Stimulated activated CD4-positive, alpha-beta T cell treated with anti-CD3 and anti-CD28 coated beads, TNF-alpha, amount 100 ng/mL, for 4 hours (primary cell): ENCODE results near the gene AHSP.
"Not testable (repeated sequence)": the region's sequence is repeated elsewhere in the genome, so short reads cannot be mapped to it uniquely, and the experiment has no call there.

ENCODE experiments used
- DNase-seq, 3 experiments: peaks; one replicate each; pipeline ENCODE4 v3.0.0-alpha.2; 2020; ENCODE audit warnings: low read depth in 3 of 3

The AHSP gene

DNA sequence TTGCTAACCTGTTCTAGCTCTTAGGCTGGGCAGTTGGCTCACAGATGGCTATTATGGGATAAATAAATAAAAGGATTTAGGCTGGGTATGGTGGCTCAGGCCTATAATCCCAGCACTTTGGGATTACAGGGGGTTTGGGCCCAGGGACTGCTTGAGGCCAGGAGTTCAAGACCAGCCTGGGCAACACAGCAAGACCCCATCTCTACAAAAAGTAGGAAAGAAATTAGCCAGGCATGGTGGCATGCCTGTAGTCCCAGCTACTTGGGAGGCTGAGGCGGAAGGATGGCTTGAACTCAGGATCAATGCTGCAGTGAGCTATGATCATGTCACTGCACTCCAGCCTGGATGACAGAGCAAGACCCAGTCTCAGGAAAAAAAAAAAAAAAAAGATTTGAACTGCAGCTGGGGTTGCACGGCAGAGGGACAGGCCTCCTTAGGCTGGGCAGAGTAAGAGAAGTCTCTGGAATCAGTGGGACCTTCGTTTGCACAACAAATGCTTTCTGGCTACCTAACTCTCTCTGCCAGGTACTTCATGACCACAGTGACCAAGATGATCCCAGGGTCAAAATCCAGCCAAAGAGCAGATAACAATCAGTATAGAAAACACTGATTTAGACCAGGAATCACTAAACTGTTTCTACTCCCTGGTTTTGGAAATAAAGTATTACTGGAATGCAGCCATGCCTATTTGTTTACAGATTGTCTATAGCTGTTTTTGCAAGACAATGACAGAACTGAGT, 26.3 kb upstream of the AHSP start:
- no peak for DNase-seq

DNA sequence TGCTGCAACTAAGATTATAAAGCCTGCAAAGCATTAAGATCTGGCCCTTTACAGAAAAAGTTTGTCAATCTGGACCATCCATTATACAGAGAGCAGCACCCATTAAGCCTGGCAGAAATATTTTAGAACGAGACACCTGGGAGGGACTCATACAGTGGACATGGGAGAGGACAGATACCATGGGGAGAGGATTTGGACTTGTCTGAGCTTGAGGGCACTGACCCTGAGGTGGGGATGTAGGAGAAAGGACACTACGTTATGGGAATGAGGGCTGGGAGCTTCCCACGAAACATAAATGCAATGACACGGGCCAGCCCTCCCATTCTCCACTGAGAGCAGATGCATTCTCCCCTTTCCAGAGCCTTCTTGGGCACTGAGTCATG, 25.7 kb upstream of the AHSP start:
- DNase-seq: no peak

DNA sequence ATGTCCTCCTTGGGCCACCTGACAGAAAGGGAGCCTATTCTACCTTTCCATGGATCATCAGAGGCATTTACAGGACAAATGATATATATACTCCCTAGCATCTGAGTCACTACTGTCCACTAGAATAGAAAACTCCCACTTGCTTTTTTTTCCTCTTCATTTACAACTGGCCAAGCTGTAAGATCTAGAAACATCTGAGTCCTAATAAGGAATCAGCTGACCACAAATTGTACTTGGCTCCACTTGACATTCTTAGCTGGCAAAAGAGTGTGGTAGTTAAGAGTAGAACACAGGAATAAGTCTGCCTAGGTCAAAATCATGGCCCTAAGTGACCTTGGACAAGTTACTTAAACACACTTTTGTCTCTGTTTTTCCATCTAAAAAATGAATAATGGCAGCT, 24.7 kb upstream of the AHSP start:
- no peak for DNase-seq

DNA sequence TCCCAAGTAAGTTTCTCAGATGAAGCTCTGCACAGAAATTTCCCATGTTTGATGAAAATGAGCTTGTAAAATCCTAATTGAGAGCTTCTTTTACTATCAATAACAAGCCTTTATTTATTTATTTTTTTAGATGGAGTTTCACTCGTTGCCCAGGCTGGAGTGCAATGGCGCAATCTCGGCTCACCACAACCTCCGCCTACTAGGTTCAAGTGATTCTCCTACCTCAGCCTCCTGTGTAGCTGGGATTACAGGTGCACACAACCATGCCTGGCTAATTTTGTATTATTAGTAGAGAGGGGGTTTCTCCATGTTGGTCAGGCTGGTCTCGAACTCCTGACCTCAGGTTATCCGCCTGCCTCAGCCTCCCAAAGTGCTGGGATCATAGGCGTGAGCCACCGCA, 24.1 kb upstream of the AHSP start:
- DNase-seq: not testable (repeated sequence)

- DNase-seq: no peak
These were observed 23.5 kb upstream of the AHSP start for GRCh38 chr16:31504159-31504558.

GRCh38 chr16:31505483-31505882, 22.2 kb upstream of the AHSP start:
- no peak for DNase-seq

DNA sequence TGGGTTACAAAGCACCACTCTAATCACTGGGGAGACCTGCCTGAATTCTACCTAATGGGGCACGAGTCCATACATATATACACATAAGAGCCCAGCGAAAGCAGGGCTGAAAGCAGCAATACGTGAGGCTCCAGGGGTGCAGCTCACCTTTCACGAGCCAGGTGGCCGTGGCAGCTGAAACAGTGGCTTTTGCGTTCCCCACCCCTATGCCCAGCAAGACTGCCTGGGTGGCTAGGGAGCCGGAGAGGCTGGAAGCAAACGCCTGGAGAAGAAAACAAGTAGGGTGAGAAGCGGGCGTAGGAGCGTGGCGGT, 20.1 kb upstream of the AHSP start:
- DNase-seq: no peak

GRCh38 chr16:31507929-31508705, 19.6 kb upstream of the AHSP start, which contains the start of gene RUSF1:
Gene RUSF1 (minus strand): TSS chr16:31508391. CDS start chr16:31508373, 18 bp downstream.
- peak; percentile 58 to 83 (median 65) for DNase-seq

GRCh38 chr16:31508706-31509195, 18.9 kb upstream of the AHSP start:
- DNase-seq: no peak

- no peak for DNase-seq
These were observed 14.6 kb upstream of the AHSP start for GRCh38 chr16:31513126-31513525.

DNA sequence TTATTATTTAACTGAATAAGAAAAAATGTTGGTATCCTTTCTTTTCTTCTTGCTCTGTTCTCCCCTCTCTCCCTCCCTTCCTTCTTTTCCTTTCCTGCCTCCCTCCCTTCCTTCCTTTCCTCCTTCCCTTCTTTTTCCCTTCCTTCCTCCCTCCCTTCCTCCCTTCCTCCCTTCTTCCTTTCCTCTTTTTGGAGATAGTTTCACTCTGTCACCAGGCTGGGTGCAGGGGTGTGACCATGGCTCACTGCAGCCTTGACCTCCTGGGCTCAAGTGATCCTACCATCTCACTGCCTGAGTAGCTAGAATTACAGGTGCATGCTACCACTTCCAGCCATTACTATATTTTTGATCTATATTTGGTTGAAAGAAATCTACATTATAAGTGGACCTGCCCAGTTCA, 13.8 kb upstream of the AHSP start:
- no peak for DNase-seq

DNA sequence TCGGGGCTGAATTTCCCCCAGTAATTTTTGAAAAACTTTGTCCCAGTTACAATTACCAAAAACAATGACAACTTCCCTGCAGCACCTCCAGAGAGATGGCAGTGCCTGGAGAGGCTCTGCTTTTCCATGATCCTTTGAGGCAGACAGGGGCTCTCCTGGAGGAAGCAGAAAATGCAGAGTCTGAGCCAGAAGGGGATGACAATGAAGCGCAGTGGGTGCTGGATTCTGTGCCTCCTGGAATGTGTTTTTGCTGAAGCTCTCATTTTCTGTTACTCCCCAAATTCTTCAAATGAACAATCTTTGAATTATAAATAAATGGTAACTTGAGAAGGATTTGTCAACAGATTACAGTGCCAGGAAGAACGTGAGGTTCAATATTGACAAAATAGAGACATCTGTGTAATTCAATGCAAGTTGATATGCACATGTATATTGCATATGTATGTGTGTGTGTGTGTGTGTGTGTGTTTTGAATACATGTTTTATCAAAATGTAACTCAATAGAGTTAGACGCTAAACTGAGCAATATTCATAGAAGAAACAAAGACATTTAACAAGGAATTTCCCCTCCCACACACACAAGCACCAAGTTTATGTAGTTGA, 9.8 kb upstream of the AHSP start:
- DNase-seq: no peak

DNA sequence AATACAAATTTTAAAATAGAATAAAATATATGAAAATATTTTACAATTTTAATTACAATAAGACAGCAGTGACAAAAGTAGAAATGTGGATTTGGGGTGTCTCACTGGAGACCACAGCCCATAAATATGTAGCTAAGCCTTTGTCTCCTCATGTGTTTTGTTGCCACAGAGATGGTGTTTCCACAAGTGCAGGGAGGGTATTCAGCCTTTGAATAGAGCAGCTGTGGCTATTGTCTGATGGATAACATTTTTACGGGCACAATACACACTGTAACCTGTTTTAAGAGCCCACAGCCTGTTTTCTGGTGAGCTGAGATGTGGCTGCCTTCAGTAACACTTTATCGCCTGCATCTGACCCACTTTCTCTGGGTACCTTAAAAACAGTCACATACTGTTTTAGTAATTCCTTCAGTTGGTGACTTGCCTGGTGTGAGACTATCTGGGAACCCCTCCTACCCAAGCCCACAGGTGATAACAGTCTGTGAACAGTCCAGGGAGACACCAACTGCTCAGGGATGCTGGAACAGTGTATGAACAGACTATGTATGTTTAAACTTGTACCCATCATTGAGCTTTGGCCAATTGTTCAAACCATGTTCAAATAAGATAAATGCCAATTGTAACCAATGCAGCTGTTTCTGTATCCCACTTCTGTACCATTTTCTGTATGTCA, 7.8 kb upstream of the AHSP start:
- DNase-seq: no peak

- DNase-seq: no peak
These were observed 6.3 kb upstream of the AHSP start for GRCh38 chr16:31521368-31521767.

- DNase-seq: no peak
These were observed 5.6 kb upstream of the AHSP start for GRCh38 chr16:31522071-31522470.

DNA sequence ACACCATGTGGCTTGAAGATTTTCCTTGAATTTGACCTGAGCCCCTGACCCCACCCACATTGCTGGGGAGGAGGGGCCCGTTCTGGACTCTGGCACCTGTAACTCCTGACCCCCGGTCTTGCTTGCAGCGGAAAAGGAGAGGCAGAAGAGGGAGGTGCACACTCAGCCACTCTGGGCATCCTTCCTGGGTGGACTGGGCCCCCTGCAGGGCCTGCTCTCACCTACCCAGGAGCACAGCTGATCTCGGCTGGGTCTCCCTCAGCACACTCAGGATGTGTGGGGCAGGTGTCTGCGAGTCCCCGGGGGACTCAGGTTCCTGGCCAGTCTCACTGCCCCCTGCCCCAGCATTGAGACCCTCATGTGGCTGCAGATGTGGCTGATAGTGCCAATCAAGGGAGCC, 3.9 kb upstream of the AHSP start:
- not testable (repeated sequence) for DNase-seq

DNA sequence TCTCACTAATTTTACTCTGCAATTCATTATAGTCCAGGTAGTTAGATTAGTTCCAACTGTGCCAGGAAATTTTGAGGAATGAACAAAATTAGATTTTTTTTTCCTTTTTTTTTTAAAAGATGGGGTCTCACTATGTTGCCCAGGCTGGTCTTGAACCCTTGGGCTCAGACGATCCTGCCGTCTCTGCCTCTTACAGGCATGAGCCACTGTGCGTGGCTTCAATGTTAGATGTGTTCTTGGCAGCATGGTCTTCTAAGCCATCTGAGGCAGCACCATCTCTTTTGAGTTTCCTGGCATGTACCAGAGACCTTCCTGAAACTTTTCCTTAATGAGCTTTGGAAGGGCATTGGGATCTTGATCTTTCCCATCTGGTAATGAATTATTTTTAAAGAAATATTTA, 2.6 kb upstream of the AHSP start:
- no peak for DNase-seq

GRCh38 chr16:31528523-31529107, 915 bp downstream of the AHSP start:
- no peak for DNase-seq

- DNase-seq: peak in 1 of 3 experiments; percentile 15
These were observed 1.6 kb downstream of the AHSP start for GRCh38 chr16:31529108-31529936.

DNA sequence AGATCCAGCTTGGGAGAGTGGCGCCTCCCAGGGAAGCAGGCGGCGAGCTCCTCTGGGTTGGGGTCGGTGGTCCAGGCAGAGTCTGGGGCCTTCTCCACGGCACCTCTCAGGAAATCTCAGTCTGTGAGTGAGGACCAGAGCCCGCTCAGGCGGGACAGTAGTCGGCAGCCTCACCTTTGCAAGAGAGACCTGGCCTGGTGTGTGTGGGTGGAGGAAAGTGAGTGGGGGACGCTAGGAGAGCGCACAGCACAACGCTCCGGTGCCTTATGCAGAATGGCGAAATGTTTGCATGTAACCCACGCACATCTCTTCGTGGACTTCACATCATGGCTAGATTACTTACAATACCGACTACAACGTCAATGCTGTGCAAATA, 2.2 kb downstream of the AHSP start:
- DNase-seq: no peak

DNA sequence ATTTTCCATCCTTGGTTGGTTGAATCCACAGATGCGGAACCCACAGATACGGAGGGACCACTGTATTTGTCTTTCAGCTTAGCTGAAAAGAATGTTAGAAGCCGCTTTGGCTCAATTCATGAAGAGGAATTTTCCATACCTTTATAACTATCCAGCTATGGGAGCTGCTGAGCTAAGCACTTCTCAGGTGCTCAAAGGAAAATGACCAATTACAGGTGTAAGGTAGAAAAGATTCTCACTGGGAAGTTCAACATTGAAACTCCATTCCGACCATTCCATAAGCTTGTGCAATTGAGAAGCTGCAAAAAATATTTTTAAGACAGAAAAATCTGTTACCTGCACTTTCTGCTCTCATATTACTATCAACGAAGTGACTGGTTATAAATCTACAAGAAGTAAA, 2.7 kb downstream of the AHSP start:
- no peak for DNase-seq
